SK-N-SH treated with all-trans-retinoic acid at 6 μM for 48 hours (cell line): ENCODE data around the gene PLXNC1.

Source experiments
- CSDC2 ChIP-seq: fragments of 250-450 bp; sonication (Bioruptor Pico); IDR thresholded peaks from 2 replicates; pipeline ENCODE4 v1.5.0; 2020; ENCODE audit warnings: mild to moderate bottlenecking, moderate library complexity
- CSRNP3 ChIP-seq: fragments of 250-450 bp; sonication (Bioruptor Pico); IDR thresholded peaks from 2 replicates; pipeline ENCODE4 v1.5.1; 2021; ENCODE audit warnings: mild to moderate bottlenecking, moderate library complexity
- ESRRG ChIP-seq: fragments of 250-450 bp; sonication (Bioruptor Pico); IDR thresholded peaks from 2 replicates; pipeline ENCODE4 v1.6.1; 2021; ENCODE audit warnings: mild to moderate bottlenecking
- GLIS3 ChIP-seq: fragments of 250-450 bp; sonication (Bioruptor Pico); IDR thresholded peaks from 2 replicates; pipeline ENCODE4 v1.5.0; 2020; ENCODE audit warnings: mild to moderate bottlenecking, moderate library complexity
- OSR1 ChIP-seq: fragments of 250-450 bp; sonication (Bioruptor Pico); IDR thresholded peaks from 2 replicates; pipeline ENCODE4 v1.8.0; 2022; ENCODE audit warnings: moderate library complexity, mild to moderate bottlenecking, inconsistent platforms
- PATZ1 ChIP-seq: fragments of 250-450 bp; sonication (Bioruptor Pico); IDR thresholded peaks from 2 replicates; pipeline ENCODE4 v1.8.0; 2020; ENCODE audit warnings: mild to moderate bottlenecking, moderate library complexity, borderline replicate concordance
- RARB ChIP-seq: fragments of 250-450 bp; sonication (Bioruptor Pico); IDR thresholded peaks from 2 replicates; pipeline ENCODE4 v1.8.0; 2021; ENCODE audit warnings: mild to moderate bottlenecking, moderate library complexity
- TOX ChIP-seq: fragments of 250-450 bp; sonication (Bioruptor Pico); IDR thresholded peaks from 2 replicates; pipeline ENCODE4 v1.8.0; 2021; ENCODE audit warnings: mild to moderate bottlenecking, moderate library complexity, borderline replicate concordance
- ZC3H10 ChIP-seq: fragments of 250-450 bp; sonication (Bioruptor Pico); IDR thresholded peaks from 2 replicates; pipeline ENCODE4 v1.5.1; 2021; ENCODE audit warnings: mild to moderate bottlenecking, moderate library complexity
- ZFP3 ChIP-seq: fragments of 250-450 bp; sonication (Bioruptor Pico); IDR thresholded peaks from 2 replicates; pipeline ENCODE4 v1.5.0; 2020; ENCODE audit warnings: mild to moderate bottlenecking, moderate library complexity
- ZFP30 ChIP-seq: fragments of 450-650 bp; formaldehyde crosslinking; IDR thresholded peaks from 2 replicates; pipeline ENCODE4 v1.5.0; 2022; ENCODE audit warnings: mild to moderate bottlenecking, moderate library complexity
- ZNF70 ChIP-seq: fragments of 450-650 bp; formaldehyde crosslinking; IDR thresholded peaks from 2 replicates; pipeline ENCODE4 v1.5.0; 2020; ENCODE audit warnings: mild to moderate bottlenecking, moderate library complexity
- ZNF8 ChIP-seq: fragments of 450-650 bp; formaldehyde crosslinking; IDR thresholded peaks from 2 replicates; pipeline ENCODE4 v1.5.0; 2020; ENCODE audit warnings: mild to moderate bottlenecking, moderate library complexity

GRCh38 chr12:94211021-94211420 is 62.6 kb downstream of the PLXNC1 start:
- no peak for TF ChIP-seq CSDC2
- TF ChIP-seq ZNF8 (CRISPR knock-in tag) = no peak
- TF ChIP-seq RARB (CRISPR knock-in tag) = no peak
- TF ChIP-seq ZFP3 (CRISPR knock-in tag) = no peak
- no peak for TF ChIP-seq ESRRG (CRISPR knock-in tag)
- TF ChIP-seq GLIS3 (CRISPR knock-in tag) = no peak
- no peak for TF ChIP-seq CSRNP3 (CRISPR knock-in tag)
- no peak for TF ChIP-seq OSR1
- no peak for TF ChIP-seq ZNF70 (CRISPR knock-in tag)
- TF ChIP-seq ZFP30 = no peak
- no peak for TF ChIP-seq TOX
- TF ChIP-seq PATZ1 = no peak
- TF ChIP-seq ZC3H10 (CRISPR knock-in tag) = no peak
